ENCODE results near the gene IDUA. TPM values are rescaled to one million over a fixed set of nuclear protein-coding genes. Genes with fewer than 3 reads are reported as not detected.

Gene IDUA
- total and polyA plus RNA-seq, 10 of the 15 experiments (the other 5 are each of a cell fraction or from before 2014, with no cell fraction given) = 0.05 to 7.6 (median 1.4) TPM; not detected in 1

GRCh38 chr4:1038948-1039492 is 52.2 kb downstream of the IDUA start:
- no peak overlapping the region for H3K9ac ChIP-seq (ENCODE audit: control insufficient read depth, insufficient read depth, low read length)
- H3K4me1 ChIP-seq (ENCODE audit: control insufficient read depth, insufficient read depth, low read length) = no peaks in the 10 kb centered on the region
- WGBS (ENCODE audit: insufficient coverage, insufficient replicate concordance, low lambda C conversion rate, missing lambda C conversion rate) = 47% methylated on average over 16 of the region's 16 CpGs
- RAD21 ChIA-PET (ENCODE audit: unreplicated experiment) = no interaction called here
- in situ Hi-C loops (cut with MboI) = no loop called here
- no peaks in the 10 kb centered on the region for H3K79me2 ChIP-seq (ENCODE audit: control insufficient read depth, insufficient read depth, low read length)
- SMC1A ChIA-PET (ENCODE audit: uncharacterized antibody, unreplicated experiment) = no interaction called here
- no peak overlapping the region for H3K4me2 ChIP-seq (ENCODE audit: control insufficient read depth, insufficient read depth)
- BruUV-seq (replicated peaks) = no TSS peak
- POLR2A ChIA-PET = no interaction called here
- H3K27ac ChIP-seq (ENCODE audit: control insufficient read depth, insufficient read depth) = no peak overlapping the region
- ATAC-seq (no peak), DNase-seq (ENCODE audit: low read depth, low spot score) (no peak), FAIRE-seq (no peak)
- intact Hi-C loops (cut with micrococcal nuclease; ENCODE audit: unreplicated experiment) = no loop called here
- CTCF ChIA-PET = no interaction called here
- H3K36me3 ChIP-seq (ENCODE audit: control insufficient read depth in 2 of 2, insufficient read depth in 2 of 2, low read length in 1 of 2) = no peaks in the 10 kb centered on the region
- no peak overlapping the region for H3K4me3 ChIP-seq
- H4K20me1 ChIP-seq (ENCODE audit: control insufficient read depth, insufficient read depth) = no peaks in the 10 kb centered on the region
- no peaks in the 10 kb centered on the region; the same call in 2 of the 3 replicates for H3K9me3 ChIP-seq (replicated peaks; ENCODE audit: control insufficient read depth, insufficient read depth, low read length)
- H2AFZ ChIP-seq (ENCODE audit: control insufficient read depth, low read depth, low read length) = no peak overlapping the region
- no peak for TF ChIP-seq KLF5 (IDR thresholded peaks at IDR 0.05; ENCODE audit: partially characterized antibody)
- TF ChIP-seq E2F8 (IDR thresholded peaks at IDR 0.05; ENCODE audit: low read depth, partially characterized antibody) = no peak
- TF ChIP-seq CHD4 (IDR thresholded peaks at IDR 0.05) = no peak
- no peak for TF ChIP-seq CBX3 (IDR thresholded peaks at IDR 0.05; ENCODE audit: borderline replicate concordance, low read depth)
- H3K27me3 ChIP-seq (replicated peaks in 1 of 2; ENCODE audit: control insufficient read depth in 2 of 2, insufficient read depth in 2 of 2, low read length in 1 of 2) = no peaks in the 10 kb centered on the region

All from GM12878 (cell line).